ENCODE measurements around the gene POGZ.
"Not testable (repeated sequence)": the region's sequence is repeated elsewhere in the genome, so short reads cannot be mapped to it uniquely, and the experiment has no call there.

POGZ gene

DNA sequence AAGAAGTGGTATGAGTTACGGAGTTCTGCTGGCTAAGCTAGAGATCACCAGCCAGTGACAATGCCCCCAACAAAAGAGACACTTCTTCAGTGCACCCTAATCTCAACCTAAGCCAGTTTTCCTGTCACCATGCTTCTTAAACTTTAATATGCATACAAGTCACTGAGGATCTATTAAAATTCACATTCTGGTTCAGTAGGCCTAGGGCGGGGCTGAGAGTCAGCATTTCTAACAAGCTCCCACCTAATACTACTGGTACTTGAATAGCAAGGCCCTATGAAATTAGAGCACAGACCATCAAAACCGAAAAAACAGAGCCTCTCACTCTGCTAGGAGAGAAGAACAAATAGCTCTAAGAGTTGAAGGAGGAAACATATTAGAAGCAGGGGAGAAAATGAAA, 52.0 kb downstream of the POGZ start:
- FAIRE-seq: no peak

DNA sequence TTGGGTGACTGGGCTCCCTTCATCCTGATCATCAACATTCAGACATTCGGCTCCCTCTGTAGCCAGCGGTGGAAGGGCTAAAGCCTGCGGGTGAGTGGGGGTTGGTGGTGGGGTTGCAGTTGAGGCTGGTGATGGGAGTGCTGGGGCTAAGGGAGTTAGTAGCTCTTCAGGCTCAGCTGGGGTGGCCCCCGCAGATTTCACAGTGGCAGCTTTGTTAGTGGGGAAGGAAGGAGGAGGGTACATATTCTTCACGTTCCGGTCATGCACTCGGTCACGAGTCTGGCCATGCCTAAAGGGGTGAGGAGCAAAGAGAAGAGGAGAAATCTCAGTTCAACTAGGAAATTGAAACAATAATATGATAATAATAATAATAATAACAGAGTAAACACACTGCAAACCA, 53.1 kb downstream of the POGZ start:
- FAIRE-seq: no peak

DNA sequence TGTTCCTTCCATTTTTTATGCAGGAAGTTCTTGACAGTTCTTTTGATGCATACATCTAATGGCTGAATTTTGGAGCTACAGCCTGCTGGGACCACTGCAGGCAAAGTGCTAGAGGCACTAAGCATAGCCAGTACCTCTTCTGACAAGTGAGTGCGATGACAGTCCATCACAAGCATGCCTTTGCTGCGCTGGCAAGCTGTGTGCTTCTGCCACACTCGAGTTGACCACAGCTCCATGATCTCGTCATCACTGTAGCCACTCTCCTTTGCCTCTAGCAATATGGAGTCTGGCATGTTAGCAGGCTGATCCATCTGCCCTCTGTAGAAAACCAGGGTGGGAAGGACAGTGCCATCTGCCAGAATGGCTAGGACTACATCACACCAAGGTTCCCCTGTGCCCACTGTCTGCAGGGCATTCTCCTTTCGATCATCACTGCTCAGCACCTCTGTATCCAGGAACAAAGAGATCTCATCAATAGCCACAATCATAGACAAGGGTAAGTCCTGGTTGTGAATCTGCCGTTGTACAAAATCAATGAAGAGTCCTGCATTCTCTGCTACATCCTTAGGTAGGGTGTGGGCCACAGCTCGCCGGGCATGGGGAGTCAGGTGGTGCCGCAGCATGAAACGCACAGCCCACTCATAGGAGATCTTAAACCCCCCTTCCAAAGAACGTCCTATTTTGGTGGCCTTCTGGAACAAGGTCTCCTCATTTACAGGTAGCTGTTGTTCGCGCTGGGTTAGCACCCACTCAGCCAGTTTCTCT, 53.9 kb downstream of the POGZ start:
- no peak for FAIRE-seq

DNA sequence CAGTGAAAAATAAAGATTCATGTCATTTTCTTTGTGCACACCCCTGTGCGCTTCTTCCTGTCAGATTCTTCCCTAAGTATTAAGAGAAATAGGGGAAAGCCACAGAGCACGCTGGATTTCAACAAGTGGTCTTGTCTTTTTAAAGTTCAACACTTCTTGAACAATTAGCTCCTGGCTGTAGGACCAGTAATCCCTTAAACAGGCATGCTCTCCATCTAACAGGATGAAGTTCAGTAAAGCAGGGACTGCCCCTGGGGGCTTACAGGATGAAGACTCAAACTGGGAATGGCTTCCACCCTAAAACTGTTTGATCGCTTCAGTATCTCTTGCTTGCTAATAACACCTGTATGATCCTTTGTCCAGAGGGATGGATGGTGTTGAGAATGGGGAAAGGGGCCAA, 55.7 kb downstream of the POGZ start:
- FAIRE-seq: no peak

DNA sequence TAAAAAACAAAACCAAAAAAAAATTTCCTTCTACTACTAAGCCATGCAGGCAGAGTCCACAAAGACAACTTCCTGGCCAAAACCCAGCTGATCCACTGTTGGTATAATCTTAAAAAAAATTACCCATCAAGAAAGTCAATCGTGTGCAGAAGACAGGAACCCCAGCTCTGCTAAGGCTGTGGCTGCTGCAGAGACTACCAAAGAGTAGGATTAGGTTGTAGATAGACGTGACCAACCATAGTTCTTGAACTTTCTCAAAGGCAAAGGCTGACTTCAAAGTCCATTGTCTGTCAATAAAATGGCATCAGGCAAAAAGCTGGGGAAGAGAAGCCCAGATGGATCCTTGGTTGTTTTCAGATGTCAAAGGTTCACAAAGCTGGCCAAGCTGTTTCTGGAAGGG, 56.5 kb downstream of the POGZ start:
- FAIRE-seq: no peak

DNA sequence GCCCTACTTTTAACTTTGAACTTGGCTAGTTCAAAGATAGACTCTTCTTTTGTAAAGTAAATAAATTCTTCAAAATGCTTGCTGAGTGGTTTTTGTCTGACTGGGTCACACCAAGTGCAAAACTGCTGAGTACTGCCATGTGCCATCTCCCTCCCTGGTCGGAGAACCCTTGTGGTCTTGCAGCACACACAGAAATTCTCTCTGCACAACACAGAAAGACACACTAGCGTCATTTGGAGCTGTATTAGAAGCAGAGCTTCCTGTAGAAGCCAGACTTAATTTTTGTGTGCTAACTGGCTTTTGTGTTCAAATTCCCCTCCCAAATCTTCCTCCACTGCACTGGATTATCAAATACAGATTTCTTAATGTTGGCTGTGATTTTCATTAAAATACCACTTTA, 57.4 kb downstream of the POGZ start:
- FAIRE-seq: no peak

DNA sequence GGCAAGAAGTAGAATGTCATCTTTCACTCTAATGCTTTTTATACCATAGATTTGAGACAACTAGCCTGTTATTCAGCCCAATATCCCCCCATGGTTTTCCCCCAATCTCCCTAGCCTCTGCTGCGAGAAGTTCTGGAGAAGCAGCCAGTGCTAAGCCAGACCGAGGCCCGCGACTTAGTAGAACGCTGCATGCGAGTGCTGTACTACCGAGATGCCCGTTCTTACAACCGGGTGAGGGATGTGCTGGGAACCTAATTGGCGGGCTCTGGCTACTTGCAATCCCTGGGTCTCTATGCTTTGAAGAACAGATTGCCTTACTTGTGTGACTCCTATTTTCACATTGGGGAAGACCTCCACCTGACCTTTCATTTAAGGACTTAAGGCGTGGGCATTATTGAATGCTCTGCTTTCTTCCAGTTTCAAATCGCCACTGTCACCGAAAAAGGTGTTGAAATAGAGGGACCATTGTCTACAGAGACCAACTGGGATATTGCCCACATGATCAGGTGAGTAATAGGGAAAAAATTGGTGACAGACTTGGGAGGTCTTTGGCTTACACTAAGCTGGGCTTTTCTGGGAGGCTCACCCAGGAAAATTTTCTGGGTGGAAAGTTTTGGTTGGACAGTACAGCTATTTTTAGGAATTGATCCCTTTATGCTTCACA, 58.0 kb downstream of the POGZ start:
- no peak for FAIRE-seq

DNA sequence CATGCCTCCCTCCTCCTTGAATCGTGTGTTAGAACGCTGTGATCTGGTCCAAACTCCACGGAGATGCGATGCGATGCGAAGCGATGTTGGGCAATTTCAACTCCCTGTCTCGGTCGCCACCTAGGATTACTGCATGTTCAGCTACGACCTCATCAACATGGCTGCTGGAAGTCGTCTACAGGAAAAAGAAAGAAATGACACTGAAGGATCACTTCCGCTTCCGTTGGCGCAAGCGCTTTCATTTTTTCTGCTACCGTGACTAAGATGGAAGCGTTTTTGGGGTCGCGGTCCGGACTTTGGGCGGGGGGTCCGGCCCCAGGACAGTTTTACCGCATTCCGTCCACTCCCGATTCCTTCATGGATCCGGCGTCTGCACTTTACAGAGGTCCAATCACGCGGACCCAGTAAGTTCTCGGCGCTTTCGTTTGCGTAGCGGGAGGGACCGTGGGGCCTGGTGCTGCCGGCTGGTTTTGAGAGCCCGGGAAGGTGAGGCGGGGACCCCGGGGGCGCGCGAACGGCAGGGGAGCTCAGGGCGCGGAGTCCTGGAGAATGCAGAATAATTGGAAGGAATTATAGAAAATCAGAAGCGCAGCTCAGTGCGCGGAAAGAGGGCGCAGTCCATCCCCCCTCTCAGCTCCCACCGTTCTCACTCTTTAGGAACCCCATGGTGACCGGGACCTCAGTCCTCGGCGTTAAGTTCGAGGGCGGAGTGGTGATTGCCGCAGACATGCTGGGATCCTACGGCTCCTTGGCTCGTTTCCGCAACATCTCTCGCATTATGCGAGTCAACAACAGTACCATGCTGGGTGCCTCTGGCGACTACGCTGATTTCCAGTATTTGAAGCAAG, 59.7 kb downstream of the POGZ start, which contains the start of gene PSMB4:
PSMB4 (plus strand) TSS at position 250 of the 848 bp plus-strand sequence; CDS start at position 265, 15 bp downstream.
- peak; percentile 96 for FAIRE-seq

DNA sequence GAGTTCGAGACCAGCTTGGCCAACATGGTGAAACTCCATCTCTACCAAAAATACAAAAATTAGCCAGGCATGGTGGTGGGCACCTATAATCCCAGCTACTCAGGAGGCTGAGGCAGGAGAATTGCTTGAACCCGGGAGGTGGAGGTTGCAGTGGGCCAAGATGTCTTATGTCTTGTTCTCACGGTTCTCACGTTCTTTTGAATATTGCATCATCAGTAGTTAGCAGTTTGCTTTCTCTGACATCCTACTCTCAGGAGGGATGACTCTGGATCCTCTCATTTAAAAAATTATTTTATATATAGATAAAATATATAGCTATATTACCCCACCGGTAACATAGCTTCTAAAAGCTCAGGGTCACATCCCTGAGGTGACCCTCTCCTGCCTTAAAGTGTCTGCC, 63.0 kb downstream of the POGZ start:
- not testable (repeated sequence) for FAIRE-seq

DNA sequence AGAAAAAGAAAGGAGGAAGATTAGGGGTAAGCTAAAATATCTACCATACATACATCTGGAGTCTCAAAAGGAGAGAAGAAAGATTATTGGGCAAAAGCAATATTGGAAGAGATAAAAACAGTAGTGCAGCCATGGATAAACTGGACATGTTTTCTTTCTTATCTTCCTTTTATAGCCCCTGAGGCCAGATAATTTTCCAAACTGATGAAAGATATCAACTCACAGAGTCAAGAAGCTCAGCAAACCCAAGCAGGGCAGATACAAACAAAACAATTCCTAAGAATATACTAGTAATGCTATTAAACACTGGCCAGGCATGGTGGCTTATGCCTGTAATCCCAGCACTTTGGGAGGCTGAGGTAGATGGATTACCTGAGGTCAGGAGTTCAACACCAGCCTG, 65.7 kb downstream of the POGZ start:
- no peak for FAIRE-seq

DNA sequence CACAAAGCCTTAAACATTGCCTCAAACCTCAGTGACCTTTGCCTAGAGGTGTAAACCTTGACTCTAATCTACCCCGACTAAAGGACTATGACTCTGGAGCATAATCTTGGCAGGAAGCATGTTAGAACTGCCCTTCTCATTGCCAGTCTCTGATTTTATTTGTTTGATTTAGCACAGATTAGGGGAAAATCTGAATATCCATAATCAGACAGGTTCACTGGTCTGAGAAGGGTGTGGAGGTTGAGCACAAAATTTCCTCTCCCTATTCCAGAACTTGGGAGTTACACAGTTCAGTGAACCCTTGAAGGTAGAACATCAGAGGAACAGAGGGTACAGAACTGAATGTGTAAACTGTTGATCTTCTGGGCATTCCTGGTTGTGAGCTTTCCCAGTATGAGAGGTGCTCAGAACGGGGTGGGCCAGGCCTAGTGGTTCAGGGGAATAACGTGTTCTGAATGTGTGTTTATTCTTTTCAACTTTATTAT, 68.2 kb downstream of the POGZ start:
- no peak for FAIRE-seq

DNA sequence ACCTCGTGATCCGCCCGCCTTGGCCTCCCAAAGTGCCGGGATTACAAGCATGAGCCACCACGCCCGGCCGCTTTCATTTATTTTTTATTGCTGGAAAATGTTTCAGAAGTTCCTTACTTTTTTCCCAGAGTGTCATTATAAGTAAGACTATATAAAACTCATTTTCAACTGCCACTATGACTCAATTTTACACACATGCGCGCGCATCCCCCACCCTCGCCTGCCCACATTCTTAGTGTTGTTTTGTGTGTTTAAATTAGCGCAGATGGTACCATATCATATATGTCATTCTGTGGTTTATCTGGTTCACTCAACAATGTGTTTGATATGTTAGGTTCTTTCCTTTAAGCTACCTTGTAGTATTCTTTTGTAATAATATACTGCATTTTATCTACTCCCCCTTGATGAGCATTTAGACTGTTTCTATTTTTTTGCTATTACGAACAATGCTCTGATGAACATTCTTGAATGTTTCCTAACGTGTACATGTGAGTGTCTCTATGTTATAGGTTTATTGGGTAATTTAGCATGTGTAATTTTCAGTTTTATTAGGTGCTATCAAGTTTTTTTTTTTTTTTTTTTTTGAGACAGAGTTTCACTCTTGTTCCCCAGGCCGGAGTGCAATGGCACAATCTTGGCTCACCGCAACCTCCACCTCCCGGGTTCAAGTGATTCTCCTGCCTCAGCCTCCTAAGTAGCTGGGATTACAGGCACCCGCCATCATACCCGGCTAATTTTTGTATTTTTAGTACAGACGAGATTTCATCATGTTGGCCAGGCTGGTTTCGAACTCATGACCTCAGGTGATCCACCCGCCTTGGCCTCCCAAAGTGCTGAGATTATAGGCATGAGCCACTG, 68.8 kb downstream of the POGZ start:
- not testable (repeated sequence) for FAIRE-seq

DNA sequence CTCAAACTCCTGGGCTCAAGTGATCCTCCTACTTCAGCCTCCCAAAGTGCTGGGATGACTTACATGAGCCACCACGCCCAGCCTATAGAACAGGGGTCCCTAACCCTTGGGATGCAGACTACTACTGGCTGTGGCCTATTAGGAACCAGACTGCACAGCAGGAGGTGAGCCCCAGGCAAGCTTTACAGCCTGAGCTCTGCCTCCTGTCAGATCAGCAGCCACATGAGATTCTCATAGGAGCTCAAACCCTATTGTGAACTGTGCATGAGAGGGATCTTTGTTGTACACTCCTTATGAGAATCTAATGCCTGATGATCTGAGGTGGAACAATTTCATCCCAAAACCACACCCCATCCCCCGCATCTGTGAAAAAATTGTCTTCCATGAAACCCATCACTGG, 73.3 kb downstream of the POGZ start:
- FAIRE-seq: no peak

DNA sequence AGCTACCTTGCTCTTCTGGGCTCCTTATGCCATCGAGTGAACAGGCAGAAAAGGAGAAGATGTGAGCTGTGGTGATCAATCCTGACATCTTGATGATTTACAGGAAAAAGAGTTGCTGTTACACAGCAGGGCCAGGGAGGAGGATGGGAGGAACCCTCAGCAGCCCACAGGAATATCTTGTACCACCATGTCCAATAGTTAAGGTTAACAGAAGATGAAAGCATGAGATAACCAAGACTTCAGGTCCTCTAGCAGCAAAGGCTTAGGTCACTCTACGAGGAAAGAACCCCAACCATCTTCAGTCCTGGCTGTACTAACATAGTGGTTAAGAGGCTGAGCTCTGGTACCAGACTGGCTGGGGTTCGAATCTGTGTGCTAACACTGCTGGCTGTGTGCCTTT, 74.7 kb downstream of the POGZ start:
- FAIRE-seq: no peak

DNA sequence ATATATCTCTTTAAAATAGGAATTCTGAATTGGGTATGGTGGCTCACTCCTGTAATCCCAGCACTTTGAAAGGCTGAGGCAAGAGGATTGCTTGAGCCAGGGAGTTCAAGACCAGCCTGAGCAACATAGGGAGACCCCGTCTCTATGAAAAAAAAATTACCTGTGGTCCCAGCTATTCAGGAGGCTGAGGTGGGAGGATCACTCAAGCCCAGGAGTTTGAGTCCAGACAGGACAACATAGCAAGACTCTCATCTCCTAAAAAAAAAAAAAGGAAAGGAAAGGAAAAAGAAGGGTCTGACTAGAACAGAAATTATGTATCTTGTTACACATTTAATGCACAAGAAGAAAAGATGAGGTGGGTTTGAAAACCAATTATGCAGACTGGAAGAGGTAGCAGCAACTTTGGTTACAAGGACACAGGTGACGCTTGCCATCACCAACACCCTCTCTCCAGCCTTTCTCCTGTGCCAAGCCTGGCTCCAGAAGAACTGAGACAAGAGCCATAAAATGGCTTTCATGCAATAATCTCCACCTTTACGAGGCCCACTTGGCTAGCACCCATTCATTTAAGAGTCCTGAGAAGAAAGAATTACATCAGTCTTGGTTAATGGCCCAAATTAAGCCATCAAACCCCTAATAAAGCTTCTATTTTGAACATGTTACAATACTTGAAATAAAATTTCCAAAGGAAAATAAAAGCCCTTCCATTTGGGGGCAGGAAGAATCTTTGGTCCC, 82.0 kb downstream of the POGZ start:
- no peak for FAIRE-seq

DNA sequence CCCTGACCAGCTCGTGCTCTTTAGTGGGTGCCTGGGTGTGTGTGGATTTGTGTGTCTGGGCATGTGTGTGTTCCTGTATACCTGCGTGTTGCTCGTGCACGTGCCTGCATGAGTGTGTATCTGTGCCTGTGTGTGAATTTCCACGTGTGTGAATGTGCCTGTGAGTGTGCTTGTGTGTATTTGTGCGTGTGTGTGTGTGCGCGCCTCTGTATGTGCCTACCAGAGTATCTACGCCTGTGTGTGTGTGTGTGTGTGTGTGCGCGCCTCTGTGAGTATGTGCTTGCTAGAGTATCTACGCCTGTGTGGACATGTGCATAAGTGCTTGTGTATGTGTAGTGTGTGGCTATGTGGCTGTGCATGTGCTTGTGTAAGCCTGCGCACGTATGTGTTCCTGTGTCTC, 86.1 kb downstream of the POGZ start:
- no peak for FAIRE-seq

DNA sequence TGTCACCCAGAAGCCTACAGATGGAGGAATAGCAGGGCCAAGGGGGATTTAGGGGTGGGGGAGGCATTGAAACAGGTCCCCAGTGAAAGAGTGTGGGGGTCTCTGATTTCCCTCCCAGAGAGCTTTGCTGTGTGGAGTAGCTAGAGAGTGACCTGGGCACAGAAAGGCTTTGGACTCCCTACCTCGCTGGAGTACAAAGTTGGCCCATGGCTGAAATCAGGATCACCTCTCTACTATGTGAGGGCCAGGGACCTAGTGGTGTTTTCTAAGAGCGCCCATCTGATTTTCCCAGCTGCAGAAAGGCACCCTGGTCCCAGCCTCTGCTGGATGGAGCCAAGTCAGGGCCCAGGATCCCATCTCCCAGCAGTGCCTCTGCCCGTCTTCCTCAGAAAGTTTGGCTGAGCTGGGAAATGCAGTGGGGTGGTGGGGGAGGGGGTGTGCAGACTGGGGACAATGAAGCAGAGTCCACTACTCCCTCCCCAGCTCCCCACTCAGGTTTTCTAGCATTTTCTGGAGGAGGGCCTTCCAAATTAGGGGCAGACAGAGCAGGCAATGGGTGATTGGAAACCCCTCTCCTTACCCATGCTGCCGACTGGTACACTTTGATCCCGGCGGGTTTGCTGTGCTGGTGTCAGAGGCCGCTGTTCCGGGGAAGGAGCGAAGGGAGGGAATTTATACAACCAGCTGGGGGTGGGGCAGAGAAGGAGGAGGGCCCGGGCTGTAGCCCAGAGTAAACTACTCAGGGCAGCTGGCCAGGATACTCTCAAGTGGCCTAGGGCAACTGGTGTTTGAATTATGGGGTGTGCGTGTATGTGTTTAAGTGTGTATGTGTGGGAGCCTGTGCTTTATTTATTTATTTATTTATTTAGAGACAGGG, 87.0 kb downstream of the POGZ start, which contains the start of gene SELENBP1:
SELENBP1 (minus strand) TSS at position 648 of the 877 bp plus-strand sequence; CDS start at position 584, 64 bp downstream.
- no peak for FAIRE-seq

DNA sequence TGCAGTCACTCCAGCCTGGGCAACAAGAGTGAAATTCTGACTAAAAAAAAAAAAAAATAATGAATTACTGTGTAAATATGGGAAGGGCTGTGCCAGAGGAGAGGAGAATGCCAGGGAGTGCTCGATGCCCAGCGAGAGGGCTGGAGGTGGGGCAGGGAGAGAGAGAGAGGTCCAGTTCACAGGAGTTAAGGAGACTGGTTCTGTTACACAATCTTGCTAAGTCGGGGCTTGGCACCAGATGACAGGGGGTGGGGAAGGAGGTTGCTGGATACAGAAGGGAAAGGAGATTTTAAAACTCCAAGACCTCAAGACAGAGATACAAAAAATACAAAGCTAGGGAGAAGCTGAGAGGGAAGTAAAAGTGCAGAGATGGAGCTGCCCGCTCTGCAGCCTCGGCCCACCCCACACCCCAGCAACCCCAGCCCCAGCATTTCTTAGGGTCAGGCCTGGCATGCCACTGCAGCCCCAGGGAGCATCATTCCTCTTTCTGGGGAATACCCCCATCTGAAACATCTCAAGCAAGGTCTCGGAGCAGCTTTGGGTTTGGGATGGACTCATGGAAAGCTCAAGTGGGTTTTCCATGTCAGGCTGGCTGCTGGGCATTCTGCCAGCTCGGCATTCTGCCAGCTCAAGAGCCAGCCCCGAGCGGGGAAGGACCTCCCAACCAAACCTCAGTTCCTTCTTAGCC, 87.8 kb downstream of the POGZ start:
- FAIRE-seq: no peak

DNA sequence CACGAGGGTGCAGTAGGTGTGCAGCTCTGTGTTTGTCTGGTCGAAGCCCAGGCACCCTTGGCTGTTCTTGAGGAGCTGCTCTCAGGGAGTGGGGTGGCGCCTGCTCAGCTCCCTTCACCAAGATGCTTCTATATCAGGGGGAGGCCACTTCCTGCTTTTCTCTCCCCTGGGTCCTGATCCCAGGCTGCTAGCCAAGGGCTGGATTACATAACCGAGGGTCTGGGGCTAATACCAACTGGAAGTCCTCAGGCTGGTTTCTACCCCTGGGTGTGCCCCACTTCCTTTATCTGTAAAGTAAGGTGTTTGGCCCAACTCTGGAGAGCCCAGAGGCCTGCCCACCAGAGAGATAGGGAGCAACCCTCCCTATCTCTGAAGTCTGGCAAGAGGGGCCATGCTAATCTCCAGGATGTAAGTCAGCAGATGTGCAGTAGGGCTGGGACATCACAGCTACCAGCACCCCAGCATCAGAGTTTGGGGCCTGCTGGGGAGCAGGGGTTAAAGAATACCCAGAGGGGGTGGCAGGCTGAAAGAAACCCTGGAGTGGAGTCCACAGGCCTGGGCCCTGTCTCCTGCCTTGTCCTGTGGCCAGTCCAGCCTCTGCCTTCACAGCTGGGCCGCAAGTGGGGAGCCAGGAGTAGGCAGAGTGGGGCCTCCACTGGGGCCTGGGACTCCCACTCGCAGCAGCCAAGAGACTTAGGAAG, 88.9 kb downstream of the POGZ start:
- FAIRE-seq: no peak
